HG03025 (cell line): ENCODE measurements around the gene ARSJ.
A peak's percentile ranks its signal among the peaks of the same experiment; 100 is the strongest.
"Not testable (repeated sequence)": the region's sequence is repeated elsewhere in the genome, so short reads cannot be mapped to it uniquely, and the experiment has no call there.

ENCODE experiments used
- ATAC-seq: cut with Tn5 transposase; IDR thresholded peaks from one replicate; pipeline ENCODE4 v1.9.1; 2021; ENCODE audit warnings: mild to moderate bottlenecking, moderate library complexity; ENCODE audit not compliant: unreplicated experiment, low FRiP score

The ARSJ gene

DNA sequence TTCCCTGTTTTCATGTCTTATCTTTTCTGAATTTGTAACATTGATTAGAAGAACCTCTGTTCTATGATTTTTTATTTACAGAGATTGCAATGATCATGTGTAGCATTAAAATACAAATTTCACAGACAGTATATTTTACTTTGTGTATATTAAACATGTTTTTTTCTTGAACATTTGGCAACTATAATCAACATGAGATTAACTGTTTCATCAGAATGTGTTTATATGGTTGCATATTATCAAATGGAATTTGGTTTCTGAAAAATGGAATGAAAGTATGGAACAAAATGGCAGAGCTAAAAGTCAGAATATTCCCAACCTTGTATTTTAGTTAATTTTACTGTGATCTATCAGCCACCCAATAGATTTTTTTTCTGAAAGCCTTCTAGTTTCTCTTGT is 19.9 kb downstream of the ARSJ start:
- no peak for ATAC-seq

DNA sequence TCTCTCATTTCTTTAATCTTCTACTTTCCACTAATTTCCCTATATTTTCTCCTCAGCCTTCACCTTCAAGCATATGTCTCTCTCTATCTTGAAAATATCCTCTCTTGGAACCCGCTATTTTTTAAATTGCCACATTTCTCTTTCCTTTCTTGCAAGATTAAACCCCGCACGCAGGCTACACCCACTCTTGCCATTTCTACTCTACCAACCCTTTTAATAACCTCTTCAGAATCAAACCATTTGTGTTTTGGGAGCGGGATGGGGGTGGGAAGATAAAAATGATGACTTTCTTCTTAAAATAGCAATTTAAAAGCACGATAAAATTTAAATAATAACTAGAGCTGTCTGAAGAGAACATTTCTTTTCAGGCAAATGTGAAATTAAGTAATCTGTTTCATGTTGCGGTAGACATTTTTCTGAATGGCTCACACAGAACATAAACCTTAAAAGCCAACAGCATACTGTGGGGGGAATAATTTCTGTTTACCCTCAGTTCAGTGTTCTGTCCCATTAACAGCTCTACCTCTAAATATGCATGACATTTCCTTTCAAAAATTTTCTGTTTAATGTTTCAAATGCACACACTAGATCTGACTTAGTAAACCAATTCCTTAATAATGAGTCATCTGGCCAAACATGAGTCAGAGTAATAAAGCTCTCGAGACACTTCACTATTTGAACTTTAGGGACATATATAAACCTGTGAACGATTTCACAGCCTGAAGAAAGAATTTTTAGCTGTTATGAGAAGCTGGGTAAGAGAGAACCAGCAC is 20.5 kb downstream of the ARSJ start:
- ATAC-seq, result no peak

DNA sequence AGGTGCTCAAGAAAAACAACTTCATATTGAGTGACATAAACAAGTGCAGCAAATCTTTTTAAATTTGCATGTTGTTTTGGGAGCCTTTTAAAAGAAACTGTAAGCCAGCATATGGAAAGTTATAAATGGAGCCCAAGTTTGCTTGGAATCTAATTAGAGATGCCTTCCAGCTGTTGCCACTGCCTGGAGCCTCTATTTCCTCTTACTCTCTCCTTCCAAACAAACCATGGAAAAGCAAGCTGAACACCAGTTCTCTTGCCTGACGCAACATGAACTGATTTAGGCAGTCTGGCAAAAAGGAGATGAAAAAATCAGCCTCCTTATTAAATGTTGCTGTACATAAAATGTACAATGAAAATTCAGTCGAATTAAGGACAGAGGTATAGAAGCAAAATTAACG is 21.5 kb downstream of the ARSJ start:
- ATAC-seq, result no peak

DNA sequence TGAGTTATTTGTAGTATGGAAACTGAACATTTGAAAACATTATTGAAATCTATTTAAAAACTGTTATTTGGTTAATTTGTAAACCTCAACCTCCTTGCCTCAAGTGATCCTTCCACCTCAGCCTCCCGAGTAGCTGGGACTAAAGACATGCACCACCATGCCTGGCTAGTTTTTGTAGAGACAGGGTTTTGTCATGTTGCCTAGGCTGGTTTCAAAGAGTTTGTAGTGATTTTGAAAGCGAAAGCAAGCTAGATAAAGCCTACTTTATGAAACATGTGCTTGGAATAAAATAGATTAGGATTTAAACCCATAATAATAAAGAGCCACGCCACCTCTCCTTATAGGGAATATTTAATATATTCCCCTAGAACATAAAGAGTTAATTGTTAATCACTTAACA is 23.5 kb downstream of the ARSJ start:
- ATAC-seq, result no peak

DNA sequence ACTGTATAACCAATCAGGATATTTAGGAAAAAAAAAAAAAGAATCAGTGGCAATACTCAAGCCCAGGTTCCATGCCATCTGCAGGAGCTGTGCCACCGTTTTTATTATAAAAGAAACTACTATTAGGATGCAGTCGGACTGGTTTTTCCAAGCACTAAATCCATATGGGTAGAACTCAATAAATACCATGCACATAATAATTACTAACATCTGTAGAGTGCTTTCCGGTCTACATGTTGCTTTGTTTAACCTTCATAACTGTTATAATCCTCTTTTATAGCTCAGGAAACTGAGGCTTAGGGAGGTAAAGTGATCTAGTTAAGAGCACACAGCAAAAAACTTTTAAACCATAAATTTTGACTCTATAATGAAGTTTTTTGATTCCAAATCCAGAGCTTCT is 24.0 kb downstream of the ARSJ start:
- ATAC-seq, result no peak

DNA sequence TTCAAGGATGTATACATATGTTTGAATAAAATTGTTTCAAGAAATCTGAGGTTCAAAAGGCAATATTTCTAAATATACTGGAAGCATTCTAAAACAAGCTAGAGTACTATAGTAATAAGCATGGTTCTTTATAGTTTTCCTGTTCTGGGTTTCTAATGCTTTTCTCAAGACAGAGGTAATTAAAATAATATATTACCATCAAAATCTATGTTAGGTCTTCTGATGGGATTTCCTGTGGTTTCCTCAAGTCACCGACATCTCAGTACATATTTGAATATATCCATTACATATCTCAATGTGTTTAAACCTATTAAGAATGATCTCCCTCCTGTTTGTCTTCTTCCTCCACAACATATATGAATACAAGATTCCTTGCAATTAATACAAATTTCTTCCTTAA is 25.6 kb downstream of the ARSJ start:
- ATAC-seq, result no peak

DNA sequence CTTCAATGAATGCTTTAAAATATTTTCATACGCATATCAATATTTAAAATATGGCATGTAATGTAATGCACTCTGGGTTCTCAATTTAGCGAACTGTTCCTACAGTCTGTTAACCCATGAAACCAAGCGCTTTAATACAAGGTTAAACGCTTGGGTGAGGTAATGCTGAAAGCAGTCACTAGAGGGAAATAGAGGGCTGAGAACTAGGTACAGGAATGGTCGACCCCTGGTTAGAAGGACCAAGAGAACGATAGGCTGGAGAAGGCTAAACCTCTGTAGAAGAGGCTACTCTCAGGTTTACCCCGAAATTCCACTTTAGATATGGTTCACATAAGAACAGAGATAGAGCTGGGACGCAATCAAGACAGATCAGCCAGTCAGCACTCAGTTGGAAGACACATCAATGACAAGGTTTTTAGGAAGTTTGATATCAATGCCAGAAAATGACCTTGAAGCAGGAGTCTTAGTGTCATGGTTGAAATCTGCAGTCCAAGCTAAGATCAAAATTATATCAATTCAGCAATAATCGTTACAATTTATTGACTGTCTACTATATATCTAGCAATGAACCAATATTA is 26.9 kb downstream of the ARSJ start:
- peak; percentile 90 for ATAC-seq

DNA sequence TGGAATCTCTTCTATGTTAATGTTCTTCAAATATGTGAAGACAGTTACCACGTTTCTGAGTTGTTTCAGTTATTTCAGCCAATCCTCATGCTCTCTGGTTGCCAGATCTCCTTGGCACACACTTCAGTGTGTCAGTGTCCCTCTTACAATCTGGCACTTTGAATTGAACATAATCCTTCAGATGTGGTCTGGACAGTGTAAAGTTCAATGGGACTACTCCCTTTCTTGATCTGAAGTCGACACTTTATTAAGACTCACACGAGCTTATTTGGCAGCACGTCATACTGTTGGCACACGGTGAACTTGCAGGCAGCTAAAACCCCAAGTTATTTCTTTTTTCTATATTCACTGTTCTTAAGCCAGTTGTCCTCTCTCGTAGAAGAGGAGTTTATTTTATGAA is 28.2 kb downstream of the ARSJ start:
- no peak for ATAC-seq

DNA sequence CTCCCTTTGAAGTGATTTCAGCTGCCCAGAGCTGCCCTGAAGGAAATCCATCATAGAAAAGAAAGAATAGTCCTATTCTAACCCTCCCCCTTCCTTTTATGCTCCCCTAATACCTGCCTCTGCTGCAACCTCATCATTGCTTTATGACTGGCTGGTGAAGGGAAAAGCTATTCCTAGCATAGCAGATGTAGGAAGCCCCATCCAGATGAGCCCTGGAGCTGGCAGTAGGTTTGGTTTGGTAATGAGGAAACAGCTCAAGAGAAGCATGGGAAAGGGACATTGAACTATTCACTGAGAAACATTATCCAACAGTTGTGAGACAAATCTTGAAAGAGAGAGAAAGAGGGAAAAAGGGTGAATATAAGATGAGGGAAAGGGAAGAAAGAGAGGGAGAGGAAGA is 29.2 kb downstream of the ARSJ start:
- no peak for ATAC-seq

DNA sequence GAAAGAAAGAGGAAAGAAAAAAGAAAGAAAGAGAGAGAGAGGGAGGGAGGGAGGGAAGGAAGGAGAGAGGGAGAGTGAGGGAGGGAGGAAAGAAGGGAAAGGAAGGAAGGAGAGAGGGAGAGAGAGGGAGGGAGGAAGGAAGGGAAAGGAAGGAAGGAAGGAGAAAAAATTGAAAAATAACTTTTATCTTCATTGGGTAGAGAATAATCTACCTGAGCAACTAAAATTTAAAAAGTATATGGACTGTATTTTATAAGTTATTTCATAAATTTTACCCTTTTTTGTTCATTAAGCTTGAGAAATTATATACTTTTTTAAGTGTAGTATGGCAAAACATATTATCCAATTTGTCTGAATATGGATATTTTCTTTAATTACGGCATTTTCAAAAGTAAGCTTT is 32.0 kb downstream of the ARSJ start:
- no peak for ATAC-seq

DNA sequence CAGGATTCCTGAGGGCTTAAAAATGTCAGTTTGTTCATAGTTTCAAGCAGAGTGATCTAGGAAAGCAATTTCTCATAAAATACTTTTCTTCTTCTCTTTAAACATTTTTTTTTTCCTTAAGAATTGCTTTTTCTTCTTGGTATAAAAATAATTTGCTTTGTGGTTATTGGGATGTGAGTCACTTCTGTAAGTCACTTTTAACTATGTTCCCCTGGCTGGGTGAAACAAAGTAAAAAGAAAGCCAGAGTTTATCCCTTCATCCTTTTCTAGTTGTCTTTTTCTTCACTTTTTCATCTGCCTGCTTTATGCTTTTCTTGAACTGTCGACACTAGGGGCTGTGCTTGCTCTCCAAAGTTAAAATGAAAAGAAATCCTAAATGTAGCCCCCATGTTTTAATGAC is 33.5 kb downstream of the ARSJ start:
- no peak for ATAC-seq

DNA sequence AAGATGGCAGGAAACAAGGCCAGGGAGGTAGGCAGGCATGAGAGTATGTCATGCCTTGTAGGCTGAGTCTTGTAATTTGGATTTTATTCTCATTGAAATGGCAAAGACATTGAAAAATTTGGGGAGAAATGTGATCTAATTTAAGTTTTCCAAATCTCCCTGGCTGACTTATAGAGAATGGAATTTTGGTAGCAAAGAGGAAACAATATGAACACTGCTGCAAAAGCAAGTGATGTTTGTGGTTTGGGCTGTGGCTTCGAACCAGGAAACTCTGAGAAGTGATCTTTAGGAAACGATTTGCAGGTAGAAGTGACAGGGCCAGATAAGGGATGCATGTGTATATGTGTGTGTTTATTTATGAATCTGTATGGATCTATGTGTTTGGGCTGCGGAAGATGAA is 35.6 kb downstream of the ARSJ start:
- ATAC-seq, result no peak

DNA sequence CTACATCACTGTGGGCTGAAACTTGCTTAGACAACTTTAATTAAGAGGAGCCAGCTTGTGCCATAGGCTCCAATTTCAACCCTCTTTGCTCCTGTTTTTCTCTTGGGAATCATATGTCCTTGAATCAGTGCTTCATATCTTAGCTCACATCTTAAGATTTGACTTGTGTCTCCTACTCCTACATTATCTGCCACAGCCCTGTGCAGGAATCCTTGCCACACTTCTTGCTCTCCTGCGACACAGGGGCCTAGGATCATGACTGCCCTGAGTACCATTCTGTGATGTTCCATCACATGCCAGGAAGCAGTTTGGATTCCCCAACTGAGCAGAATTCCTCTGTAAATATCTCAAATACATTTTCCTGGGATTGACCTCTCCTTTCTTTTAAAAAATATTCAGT is 36.4 kb downstream of the ARSJ start:
- no peak for ATAC-seq

DNA sequence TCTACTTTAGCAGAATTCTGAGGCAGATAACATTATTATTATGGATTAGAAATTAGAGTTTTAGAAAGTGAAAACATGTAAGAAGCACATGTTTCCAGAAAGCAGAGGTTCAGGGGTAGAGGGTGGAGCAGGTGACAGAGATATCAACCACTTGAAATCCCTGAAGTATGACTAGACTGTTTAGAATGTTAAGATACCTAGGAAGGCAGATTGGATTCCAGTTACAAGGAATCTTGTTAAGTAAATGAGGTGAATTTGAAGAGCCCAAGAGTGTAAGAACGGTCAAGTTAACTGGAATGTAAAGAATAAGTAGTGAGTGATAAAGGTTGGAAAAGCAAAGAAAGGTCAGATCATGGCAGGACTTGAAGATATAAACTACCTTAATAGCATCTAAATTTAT is 37.6 kb downstream of the ARSJ start:
- no peak for ATAC-seq

DNA sequence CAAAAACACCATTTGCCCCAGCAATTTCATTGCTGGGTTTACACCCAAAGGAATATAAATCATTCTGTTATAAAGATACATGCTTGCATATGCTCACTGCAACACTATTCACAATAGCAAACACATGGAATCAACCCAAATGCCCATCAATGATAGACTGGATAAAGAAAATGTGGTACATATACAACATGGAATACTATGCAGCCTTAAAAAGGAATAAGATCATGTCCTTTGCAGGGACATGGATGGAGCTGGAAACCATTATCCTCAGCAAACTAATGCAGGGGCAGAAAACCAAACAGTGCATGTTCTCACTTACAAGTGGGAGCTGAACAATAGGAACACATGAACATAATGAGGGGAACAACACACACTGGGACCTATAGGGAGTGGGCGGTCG is 39.3 kb downstream of the ARSJ start:
- ATAC-seq, result not testable (repeated sequence)

DNA sequence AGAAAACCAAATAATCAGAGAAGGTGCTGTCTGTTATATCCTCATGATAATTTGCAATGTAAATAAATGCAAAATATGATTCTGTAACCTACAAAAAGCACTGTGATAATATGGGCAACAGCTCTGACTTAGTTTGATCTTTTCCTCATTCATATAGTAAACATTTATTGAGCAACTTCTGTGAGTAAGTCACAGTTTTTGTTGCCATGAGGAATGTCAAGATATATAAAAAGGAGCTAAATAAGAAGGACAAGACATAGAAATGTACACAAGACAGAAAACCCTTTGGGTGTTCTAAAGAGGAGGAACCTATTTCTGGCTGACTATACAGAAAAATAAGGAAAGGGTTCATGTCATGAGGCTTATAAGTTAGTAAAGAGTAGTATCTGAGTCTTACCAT is 44.3 kb downstream of the ARSJ start:
- ATAC-seq, result no peak

DNA sequence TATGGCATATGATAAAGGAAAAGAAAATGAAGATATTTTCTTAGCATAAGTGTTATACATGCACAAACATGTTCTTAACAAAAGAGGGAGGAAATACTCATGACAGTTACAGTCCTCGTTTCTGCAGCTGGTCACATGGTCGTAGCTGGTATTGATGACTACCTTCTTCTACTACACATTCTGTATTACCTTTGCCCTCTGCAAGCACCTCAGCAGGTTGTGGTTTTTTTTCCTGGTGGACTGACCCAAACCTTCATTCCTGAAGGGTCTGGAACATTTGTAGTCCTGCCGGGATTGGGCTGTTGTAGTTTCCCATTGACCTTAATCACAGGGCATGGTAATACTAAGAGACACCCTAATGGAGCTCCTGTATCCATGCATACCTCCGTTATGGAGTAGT is 54.7 kb downstream of the ARSJ start:
- not testable (repeated sequence) for ATAC-seq

DNA sequence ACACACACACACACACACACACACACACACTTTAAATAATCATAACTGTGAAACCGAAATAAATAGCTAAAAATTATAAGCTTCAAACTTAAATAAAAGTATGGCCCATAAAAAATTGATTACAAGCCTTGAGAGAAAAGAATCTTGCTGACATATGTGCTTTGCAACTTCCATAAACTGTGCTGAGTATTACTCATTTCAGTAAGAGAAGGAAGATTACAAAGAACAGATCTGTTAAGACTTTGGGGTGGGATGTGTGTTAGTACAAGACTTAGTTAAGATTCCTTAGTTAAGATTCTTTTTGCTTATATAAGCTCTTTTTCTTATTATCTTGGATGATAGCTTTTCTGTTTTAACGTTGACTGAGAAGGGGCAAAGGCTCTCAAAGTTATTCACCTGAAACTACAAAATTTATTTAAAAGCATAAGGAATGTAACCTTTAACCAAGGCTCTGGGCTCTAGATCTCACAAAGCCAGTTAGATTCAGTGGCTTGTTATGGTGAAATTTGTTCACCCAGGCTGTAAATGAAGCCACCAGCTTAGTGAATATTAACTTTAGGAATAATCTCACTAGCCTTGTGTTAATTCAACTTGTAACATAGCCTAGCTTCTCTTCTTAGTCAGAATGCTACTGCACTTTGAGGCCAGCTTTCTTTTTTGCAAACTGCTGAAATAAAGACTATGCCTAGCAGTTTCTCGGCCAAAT is 58.2 kb downstream of the ARSJ start:
- ATAC-seq, result no peak

DNA sequence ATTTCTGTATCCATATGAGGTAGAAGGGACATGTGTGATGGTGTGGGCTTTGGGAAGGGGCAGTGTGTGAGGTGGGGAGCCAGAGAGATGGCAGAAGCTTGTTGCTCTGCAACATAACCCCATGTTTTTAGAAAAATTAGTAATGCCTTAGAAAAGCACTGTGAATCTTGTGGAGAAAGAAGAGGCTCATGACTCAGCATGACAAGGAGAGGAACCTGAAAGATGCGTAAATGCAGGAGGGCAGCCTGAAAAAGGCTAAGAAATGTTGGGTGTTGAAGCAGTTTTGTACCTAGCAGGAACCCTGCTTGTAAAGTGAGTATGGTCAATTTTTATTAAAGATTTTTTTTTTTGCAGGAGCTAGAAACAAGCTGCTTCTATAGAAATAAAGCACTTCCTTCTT is 59.8 kb downstream of the ARSJ start:
- ATAC-seq, result no peak

DNA sequence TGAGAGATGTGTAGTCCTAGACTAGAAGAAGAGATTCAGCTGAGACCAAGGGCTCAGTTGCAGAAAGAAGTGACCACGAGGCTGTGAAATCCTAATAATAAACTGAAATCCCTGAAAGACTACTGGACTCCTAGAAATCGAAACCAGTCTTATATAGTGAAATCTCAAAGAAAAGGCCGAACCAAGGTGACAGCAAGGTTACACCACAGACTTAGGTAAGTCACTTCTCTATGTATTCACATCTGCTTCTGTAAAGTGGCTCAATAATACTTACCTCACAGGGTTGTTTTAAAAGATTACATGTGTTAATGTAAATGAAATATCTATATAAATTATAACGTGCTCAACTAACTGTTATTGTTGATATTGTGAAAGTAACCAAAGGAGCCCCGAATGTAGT is 60.3 kb downstream of the ARSJ start:
- ATAC-seq, result no peak

DNA sequence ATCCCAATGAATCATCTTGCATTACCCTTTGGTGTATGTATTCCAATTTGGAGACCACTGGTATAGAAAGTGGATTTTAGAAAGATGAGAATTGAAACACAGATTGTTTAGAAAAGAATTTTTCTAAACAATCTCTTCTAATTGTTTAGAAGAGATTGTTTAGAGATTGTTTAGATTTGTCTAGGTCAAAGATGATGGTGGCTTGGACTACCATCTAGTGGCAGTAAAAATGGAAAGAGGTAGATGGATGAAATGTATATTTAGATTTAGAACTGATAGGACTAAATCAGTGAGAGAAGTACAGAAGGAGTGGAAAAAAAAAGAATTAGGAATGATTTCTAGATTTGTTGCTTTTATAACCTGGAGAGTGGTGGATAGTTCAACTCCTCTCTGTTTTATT is 70.6 kb downstream of the ARSJ start:
- no peak for ATAC-seq

DNA sequence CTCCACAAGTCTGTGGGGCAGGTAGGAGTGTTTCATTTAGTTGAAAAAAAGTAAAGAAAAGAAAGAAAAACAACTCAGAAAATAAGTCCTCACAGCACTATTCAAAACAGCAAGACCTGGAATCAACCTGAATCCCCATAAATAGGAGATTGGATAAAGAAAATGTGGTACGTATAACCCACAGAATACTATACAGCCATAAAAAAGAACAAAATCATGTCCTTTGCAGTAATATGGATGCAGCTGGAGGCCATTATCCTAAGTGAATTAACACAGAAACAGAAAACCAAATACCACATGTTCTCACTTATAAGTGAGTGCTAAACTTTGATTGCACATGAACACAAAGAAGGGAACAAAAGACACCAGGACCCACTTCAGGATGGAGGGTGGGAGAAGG is 71.9 kb downstream of the ARSJ start:
- no peak for ATAC-seq
